IMR-90 (cell line): ENCODE measurements around the gene CMTM1. TPM values are rescaled to one million over a fixed set of nuclear protein-coding genes. Genes with fewer than 3 reads are reported as not detected.

ENCODE experiments used
- ATAC-seq: fragments of 200-7000 bp; cut with Tn5 transposase; 2 replicates; pipeline ENCODE4 v1.9.1; 2020; ENCODE audit warnings: low read depth, mild to moderate bottlenecking, moderate library complexity
- BruUV-seq: library from RNA; stranded (reverse); fragments of 400-500 nt; replicated peaks from 2 replicates; lab custom pipeline; 2021; lab: Mats Ljungman, UMichigan
- CTCF ChIA-PET: fragments of 300-600 bp; formaldehyde crosslinking; extraction: SDS; loops from one replicate; lab custom pipeline; 2021; ENCODE audit warnings: antibody characterized with exemption; lab: Yijun Ruan, JAX
- POLR2A ChIA-PET: fragments of 300-600 bp; sonication (Branson Sonifier 250); formaldehyde crosslinking; loops from one replicate; lab custom pipeline; 2022; ENCODE audit warnings: antibody characterized with exemption; ENCODE audit not compliant: unreplicated experiment; lab: Charles Lee
- DNase-seq: peaks from one replicate; pipeline ENCODE4 v3.0.0; 2013
- H2AFZ ChIP-seq: replicated peaks from 2 replicates; pipeline ENCODE3; 2013; ENCODE audit warnings: low read length, mild to moderate bottlenecking; ENCODE audit not compliant: poor library complexity
- H2AK5ac ChIP-seq: 2 replicates; pipeline ENCODE4 v1.6.1; 2013; ENCODE audit warnings: low read depth, low read length, inconsistent platforms
- H2AK9ac ChIP-seq: replicated peaks from 2 replicates; pipeline ENCODE3; 2013; ENCODE audit warnings: mild to moderate bottlenecking, low read depth, low read length, moderate library complexity; ENCODE audit not compliant: poor library complexity
- H2BK120ac ChIP-seq: 2 replicates; pipeline ENCODE4 v1.6.1; 2013; ENCODE audit warnings: low read depth, low read length, inconsistent platforms
- H2BK15ac ChIP-seq: 3 replicates; pipeline ENCODE4 v1.6.1; 2013; ENCODE audit warnings: low read depth, low read length, inconsistent platforms
- H2BK20ac ChIP-seq: 2 replicates; pipeline ENCODE4 v1.6.1; 2013; ENCODE audit warnings: low read depth, mild to moderate bottlenecking, inconsistent platforms, low read length, moderate library complexity
- H2BK5ac ChIP-seq: 2 replicates; pipeline ENCODE4 v1.6.1; 2013; ENCODE audit warnings: mild to moderate bottlenecking, low read depth, low read length, inconsistent platforms; ENCODE audit not compliant: poor library complexity, severe bottlenecking
- H3K14ac ChIP-seq: replicated peaks from 2 replicates; pipeline ENCODE4 v1.6.1; 2013; ENCODE audit warnings: low read depth, low read length, inconsistent platforms
- H3K18ac ChIP-seq: 2 replicates; pipeline ENCODE4 v1.6.1; 2013; ENCODE audit warnings: low read depth, low read length, control low read depth
- H3K23ac ChIP-seq: 2 replicates; pipeline ENCODE4 v1.6.1; 2013; ENCODE audit warnings: low read depth, low read length, inconsistent platforms
- H3K27ac ChIP-seq: 2 replicates; pipeline ENCODE4 v1.5.1; 2013; ENCODE audit warnings: mild to moderate bottlenecking, control low read depth, low read length; ENCODE audit not compliant: insufficient read depth
- H3K27me3 ChIP-seq: 2 replicates; pipeline ENCODE4 v1.6.1; 2013; ENCODE audit warnings: low read length; ENCODE audit not compliant: control insufficient read depth, insufficient read depth
- H3K36me3 ChIP-seq: 2 replicates; pipeline ENCODE4 v1.6.1; 2013; ENCODE audit warnings: low read length, mixed read lengths; ENCODE audit not compliant: control insufficient read depth, insufficient read depth
- H3K4ac ChIP-seq: 2 replicates; pipeline ENCODE4 v1.6.1; 2013; ENCODE audit warnings: low read depth, low read length, inconsistent platforms
- H3K4me1 ChIP-seq: 2 replicates; pipeline ENCODE4 v1.6.1; 2013; ENCODE audit warnings: low read length, mixed read lengths; ENCODE audit not compliant: control insufficient read depth, insufficient read depth
- H3K4me2 ChIP-seq: 2 replicates; pipeline ENCODE4 v1.6.1; 2013; ENCODE audit warnings: low read depth, mild to moderate bottlenecking, control low read depth, low read length, moderate library complexity
- H3K4me3 ChIP-seq: 2 replicates; pipeline ENCODE4 v1.5.1; 2013; ENCODE audit warnings: low read depth, mild to moderate bottlenecking, control low read depth, low read length, moderate library complexity; ENCODE audit not compliant: insufficient read depth
- H3K56ac ChIP-seq: 2 replicates; pipeline ENCODE4 v1.6.1; 2013; ENCODE audit warnings: low read length, inconsistent platforms; ENCODE audit not compliant: insufficient read depth; ENCODE audit errors: extremely low read depth
- H3K79me1 ChIP-seq, 2 experiments: 2 replicates each; pipeline ENCODE4 v1.6.1; 2013; ENCODE audit warnings: low read length in 2 of 2, inconsistent platforms in 1 of 2, low read depth in 1 of 2
- H3K9ac ChIP-seq: 2 replicates; pipeline ENCODE4 v1.6.1; 2013; ENCODE audit warnings: low read depth, low read length, control low read depth
- H3K9me1 ChIP-seq: 2 replicates; pipeline ENCODE4 v1.6.1; 2013; ENCODE audit warnings: low read length, inconsistent platforms; ENCODE audit not compliant: insufficient read depth
- H3K9me3 ChIP-seq: 2 replicates; pipeline ENCODE4 v1.6.1; 2013; ENCODE audit warnings: low read length; ENCODE audit not compliant: control insufficient read depth, insufficient read depth
- H4K20me1 ChIP-seq: 2 replicates; pipeline ENCODE4 v1.6.1; 2013; ENCODE audit warnings: low read length, inconsistent platforms; ENCODE audit not compliant: insufficient read depth
- H4K5ac ChIP-seq: 2 replicates; pipeline ENCODE4 v1.6.1; 2013; ENCODE audit warnings: mild to moderate bottlenecking, low read depth, low read length, control low read depth
- H4K8ac ChIP-seq, 2 experiments: 2 replicates each; pipeline ENCODE4 v1.6.1; 2013; ENCODE audit warnings: low read depth in 2 of 2, low read length in 2 of 2, control low read depth in 1 of 2, inconsistent platforms in 1 of 2
- H4K91ac ChIP-seq: 2 replicates; pipeline ENCODE4 v1.6.1; 2013; ENCODE audit warnings: low read depth, low read length, inconsistent platforms; ENCODE audit not compliant: insufficient read depth
- BHLHE40 ChIP-seq: fragments of 150-350 bp; IDR thresholded peaks from 2 replicates; pipeline ENCODE4 v1.6.1; 2016; ENCODE audit warnings: mild to moderate bottlenecking, low read depth, low read length
- CEBPB ChIP-seq: IDR thresholded peaks from 2 replicates; pipeline ENCODE4 v1.6.1; 2012; ENCODE audit warnings: low read depth, low read length, improper control_type of control experiment
- CHD1 ChIP-seq: IDR thresholded peaks from 2 replicates; pipeline ENCODE4 v1.6.1; 2012; ENCODE audit warnings: low read depth, low read length, improper control_type of control experiment
- MAZ ChIP-seq: IDR thresholded peaks from 2 replicates; pipeline ENCODE4 v1.6.1; 2012; ENCODE audit warnings: low read depth, mild to moderate bottlenecking, low read length, improper control_type of control experiment, moderate library complexity, borderline replicate concordance
- NFE2L2 ChIP-seq: fragments of 150-350 bp; IDR thresholded peaks from 2 replicates; pipeline ENCODE4 v1.6.1; 2016; ENCODE audit warnings: low read depth, mild to moderate bottlenecking, low read length
- RAD21 ChIP-seq: IDR thresholded peaks from 2 replicates; pipeline ENCODE4 v1.6.1; 2012; ENCODE audit warnings: low read length, improper control_type of control experiment
- RCOR1 ChIP-seq: IDR thresholded peaks from 2 replicates; pipeline ENCODE4 v1.6.1; 2012; ENCODE audit warnings: mild to moderate bottlenecking, low read length, improper control_type of control experiment; ENCODE audit not compliant: insufficient replicate concordance
- SMC3 ChIP-seq: fragments of 150-350 bp; IDR thresholded peaks from 2 replicates; pipeline ENCODE4 v1.6.1; 2016; ENCODE audit warnings: low read depth, mild to moderate bottlenecking, antibody characterized with exemption, low read length, moderate library complexity
- WGBS, 2 experiments: methylation state at CpG; one replicate each; pipeline versions ENCODE4 v1.1.5 to v1.1.7; 2013; ENCODE audit warnings: missing lambda C conversion rate in 2 of 2; ENCODE audit not compliant: insufficient read length in 1 of 2; ENCODE audit errors: extremely low coverage in 2 of 2; 5-methylcytosine and 5-hydroxymethylcytosine counted together
- dilution Hi-C: fragments of 300-500 bp; cut with HindIII; formaldehyde crosslinking; loops from one replicate; pipeline ENCODE4 v1.14.3; 2018; ENCODE audit warnings: low sequenced_read_pairs; ENCODE audit not compliant: unreplicated experiment
- in situ Hi-C: fragments of 300-500 bp; cut with MboI; formaldehyde crosslinking; loops from 3 replicates; pipeline ENCODE4 v1.14.3; 2019; ENCODE audit warnings: low sequenced_read_pairs, inconsistent platforms, mixed read lengths
- intact Hi-C: fragments of 100-400 bp; cut with micrococcal nuclease; formaldehyde crosslinking; loops from 2 replicates; pipeline ENCODE4 v1.10.0; 2022
- polyA plus RNA-seq, 3 experiments: library from polyadenylated mRNA; depleted of rRNA; stranded (reverse); fragments of >200 nt; gene quantifications; 2 replicates each; pipeline ENCODE4 v1.2.3, GENCODE V29; 2012; ENCODE audit warnings: low replicate concordance in 1 of 3
- total RNA-seq: library from RNA; depleted of rRNA; stranded (reverse); fragments of >200 nt; gene quantifications from 2 replicates; pipeline ENCODE4 v1.2.3, GENCODE V29; 2012
- TF ChIP-seq, protein P1 (sequence below): fragments of 150-350 bp; IDR thresholded peaks from 2 replicates; pipeline ENCODE4 v1.6.1; 2017; ENCODE audit warnings: mild to moderate bottlenecking, antibody characterized with exemption, low read length, low read depth
- TF ChIP-seq, protein P2 (sequence below): conservative IDR thresholded peaks from 2 replicates; pipeline ENCODE4 v1.5.1; 2012; ENCODE audit warnings: mild to moderate bottlenecking, low read depth, low read length, improper control_type of control experiment

Gene CMTM1
- total and polyA plus RNA-seq, 2 of the 4 experiments (the other 2 are of a cell fraction): 0.54 to 2.1 TPM

DNA sequence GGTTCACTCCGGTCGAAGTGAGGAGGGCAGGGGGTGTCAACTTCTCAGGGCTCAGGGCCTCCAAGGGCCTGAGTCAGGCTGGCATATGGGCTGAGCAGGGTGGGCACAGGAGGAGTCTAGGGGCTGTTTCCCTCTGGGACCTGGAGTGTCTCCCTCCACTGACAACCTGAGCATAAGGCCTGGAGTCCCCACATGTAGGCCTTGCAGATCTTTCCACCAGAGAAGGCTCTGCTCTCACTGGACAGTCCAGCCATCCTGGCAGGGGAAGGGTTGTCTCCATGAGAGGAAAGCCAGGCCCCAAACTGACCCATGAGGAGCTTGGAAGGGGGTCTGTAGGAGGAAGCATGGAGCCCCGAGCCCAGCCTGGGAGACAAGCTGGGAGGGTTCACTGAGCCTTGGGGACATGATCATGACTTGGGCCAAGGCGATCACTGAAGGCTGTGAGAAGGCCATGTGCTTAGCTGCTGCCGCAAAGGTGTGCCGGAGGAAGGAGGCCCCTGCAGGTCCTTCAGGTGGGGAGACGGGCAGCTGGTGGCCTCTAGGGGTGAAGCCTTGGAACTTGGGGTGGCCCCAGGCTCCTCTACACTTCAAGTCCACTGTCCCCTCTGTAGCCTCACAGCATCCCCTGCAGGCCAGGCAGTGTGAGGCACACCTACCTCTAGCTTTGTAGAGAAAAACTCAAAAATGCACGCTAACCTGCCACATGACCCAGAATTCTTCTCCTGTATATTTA lies 22.9 kb downstream of the CMTM1 start:
- no peak overlapping the region for H4K5ac ChIP-seq
- no peak overlapping the region for H3K56ac ChIP-seq
- no peak overlapping the region; the same call in 2 of the 3 replicates for H2BK15ac ChIP-seq
- no peaks in the 10 kb centered on the region for H4K20me1 ChIP-seq
- DNase-seq (peak; percentile 18), ATAC-seq (peak; percentile 63; the same call in 1 of the 2 replicates)
- POLR2A ChIA-PET: no interaction called here
- H3K23ac ChIP-seq: no peak overlapping the region
- H3K4me1 ChIP-seq: no peaks in the 10 kb centered on the region
- H3K79me1 ChIP-seq: no peaks in the 10 kb centered on the region
- CTCF ChIA-PET: interaction anchor here (0.5 to 0.7 kb wide), 3 partner anchors 73 to 271 kb away, joined by 3 read pairs; no protein-coding TSS in a partner anchor
- no peak overlapping the region for H3K9ac ChIP-seq
- intact Hi-C loops: loop anchor here (5.0 kb wide), 2 partner anchors 112 to 182 kb away; no protein-coding TSS in a partner anchor
- WGBS, 2 experiments: 90% methylated on average over 2 of the region's 8 CpGs; no CpG with 5 or more reads in 1 of the 2 experiments
- no peaks in the 10 kb centered on the region for H3K9me1 ChIP-seq
- peak overlapping the region; percentile 7 for H2AK9ac ChIP-seq
- peaks cover 24% of the 10 kb centered on the region for H3K27me3 ChIP-seq
- no peak overlapping the region for H2BK120ac ChIP-seq
- in situ Hi-C loops: no loop called here
- H4K91ac ChIP-seq: no peak overlapping the region
- TF ChIP-seq, protein P1, sequence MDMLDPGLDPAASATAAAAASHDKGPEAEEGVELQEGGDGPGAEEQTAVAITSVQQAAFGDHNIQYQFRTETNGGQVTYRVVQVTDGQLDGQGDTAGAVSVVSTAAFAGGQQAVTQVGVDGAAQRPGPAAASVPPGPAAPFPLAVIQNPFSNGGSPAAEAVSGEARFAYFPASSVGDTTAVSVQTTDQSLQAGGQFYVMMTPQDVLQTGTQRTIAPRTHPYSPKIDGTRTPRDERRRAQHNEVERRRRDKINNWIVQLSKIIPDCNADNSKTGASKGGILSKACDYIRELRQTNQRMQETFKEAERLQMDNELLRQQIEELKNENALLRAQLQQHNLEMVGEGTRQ: no peak
- TF ChIP-seq RAD21: peak; percentile 57
- no peak for TF ChIP-seq RCOR1
- TF ChIP-seq, protein P2, sequence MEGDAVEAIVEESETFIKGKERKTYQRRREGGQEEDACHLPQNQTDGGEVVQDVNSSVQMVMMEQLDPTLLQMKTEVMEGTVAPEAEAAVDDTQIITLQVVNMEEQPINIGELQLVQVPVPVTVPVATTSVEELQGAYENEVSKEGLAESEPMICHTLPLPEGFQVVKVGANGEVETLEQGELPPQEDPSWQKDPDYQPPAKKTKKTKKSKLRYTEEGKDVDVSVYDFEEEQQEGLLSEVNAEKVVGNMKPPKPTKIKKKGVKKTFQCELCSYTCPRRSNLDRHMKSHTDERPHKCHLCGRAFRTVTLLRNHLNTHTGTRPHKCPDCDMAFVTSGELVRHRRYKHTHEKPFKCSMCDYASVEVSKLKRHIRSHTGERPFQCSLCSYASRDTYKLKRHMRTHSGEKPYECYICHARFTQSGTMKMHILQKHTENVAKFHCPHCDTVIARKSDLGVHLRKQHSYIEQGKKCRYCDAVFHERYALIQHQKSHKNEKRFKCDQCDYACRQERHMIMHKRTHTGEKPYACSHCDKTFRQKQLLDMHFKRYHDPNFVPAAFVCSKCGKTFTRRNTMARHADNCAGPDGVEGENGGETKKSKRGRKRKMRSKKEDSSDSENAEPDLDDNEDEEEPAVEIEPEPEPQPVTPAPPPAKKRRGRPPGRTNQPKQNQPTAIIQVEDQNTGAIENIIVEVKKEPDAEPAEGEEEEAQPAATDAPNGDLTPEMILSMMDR: peak; percentile 51
- no peak for TF ChIP-seq CEBPB
- no peak for TF ChIP-seq BHLHE40
- TF ChIP-seq CHD1: no peak
- TF ChIP-seq SMC3: peak; percentile 44
- TF ChIP-seq MAZ: no peak
- TF ChIP-seq NFE2L2: no peak
- peaks cover 5% of the 10 kb centered on the region for H3K9me3 ChIP-seq
- no peak overlapping the region for H2AK5ac ChIP-seq
- H2BK5ac ChIP-seq: no peak overlapping the region
- H4K8ac ChIP-seq: no peak overlapping the region
- dilution Hi-C loops: no loop called here
- H3K36me3 ChIP-seq: no peaks in the 10 kb centered on the region
- H3K4me3 ChIP-seq: no peak overlapping the region
- no TSS peak for BruUV-seq
- H3K14ac ChIP-seq: no peak overlapping the region
- H2BK20ac ChIP-seq: no peak overlapping the region
- no peak overlapping the region for H3K4me2 ChIP-seq
- H2AFZ ChIP-seq: no peak overlapping the region
- H3K18ac ChIP-seq: no peak overlapping the region
- no peak overlapping the region for H3K4ac ChIP-seq
- H3K27ac ChIP-seq: no peak overlapping the region
